ENCODE measurements around the gene MBOAT1.
"Not testable (repeated sequence)": the region's sequence is repeated elsewhere in the genome, so short reads cannot be mapped to it uniquely, and the experiment has no call there.

The MBOAT1 gene

GRCh38 chr6:20253021-20253420 is 40.8 kb upstream of the MBOAT1 start:
- no peak overlapping the region for H3K4me3 ChIP-seq (ENCODE audit: low read depth, low read length)
- DNase-seq (ENCODE audit: low read depth): no peak
- TF ChIP-seq CTCF (IDR thresholded peaks at IDR 0.05; ENCODE audit: control insufficient read depth, extremely low read depth, insufficient read depth): no peak

GRCh38 chr6:20252311-20252710 is 40.0 kb upstream of the MBOAT1 start:
- DNase-seq (ENCODE audit: low read depth): no peak

GRCh38 chr6:20251525-20251924 is 39.3 kb upstream of the MBOAT1 start:
- TF ChIP-seq CTCF (IDR thresholded peaks at IDR 0.05; ENCODE audit: control insufficient read depth, extremely low read depth, insufficient read depth): no peak
- no peak overlapping the region for H3K4me3 ChIP-seq (ENCODE audit: low read depth, low read length)
- DNase-seq (ENCODE audit: low read depth): no peak

More at GRCh38 chr6:20252311-20252710, 40.0 kb upstream of the MBOAT1 start:
- H3K4me3 ChIP-seq (ENCODE audit: low read depth, low read length): no peak overlapping the region
- TF ChIP-seq CTCF (IDR thresholded peaks at IDR 0.05; ENCODE audit: control insufficient read depth, extremely low read depth, insufficient read depth): no peak

- no peak for DNase-seq (ENCODE audit: low read depth)
- TF ChIP-seq CTCF (IDR thresholded peaks at IDR 0.05; ENCODE audit: control insufficient read depth, extremely low read depth, insufficient read depth): no peak
- no peak overlapping the region for H3K4me3 ChIP-seq (ENCODE audit: low read depth, low read length)
These were observed 33.9 kb upstream of the MBOAT1 start for GRCh38 chr6:20246125-20246524.

GRCh38 chr6:20244807-20245681 is 32.8 kb upstream of the MBOAT1 start:
- DNase-seq (ENCODE audit: low read depth): not testable (repeated sequence)

GRCh38 chr6:20243288-20243687 is 31.0 kb upstream of the MBOAT1 start:
- H3K4me3 ChIP-seq (ENCODE audit: low read depth, low read length): no peak overlapping the region
- no peak for TF ChIP-seq CTCF (IDR thresholded peaks at IDR 0.05; ENCODE audit: control insufficient read depth, extremely low read depth, insufficient read depth)

More at GRCh38 chr6:20244807-20245681, 32.8 kb upstream of the MBOAT1 start:
- H3K4me3 ChIP-seq (ENCODE audit: low read depth, low read length): not testable (repeated sequence)

GRCh38 chr6:20242397-20242796 is 30.1 kb upstream of the MBOAT1 start:
- no peak for DNase-seq (ENCODE audit: low read depth)
- no peak overlapping the region for H3K4me3 ChIP-seq (ENCODE audit: low read depth, low read length)

More at GRCh38 chr6:20243288-20243687, 31.0 kb upstream of the MBOAT1 start:
- no peak for DNase-seq (ENCODE audit: low read depth)

More at GRCh38 chr6:20242397-20242796, 30.1 kb upstream of the MBOAT1 start:
- no peak for TF ChIP-seq CTCF (IDR thresholded peaks at IDR 0.05; ENCODE audit: control insufficient read depth, extremely low read depth, insufficient read depth)
